Omental fat pad (tissue), 4 donors: ENCODE data around the gene RUNX1. TPM values are rescaled to one million over a fixed set of nuclear protein-coding genes. Genes with fewer than 3 reads are reported as not detected.

Experiments
- ATAC-seq: fragments of 150-250 bp; one replicate; pipeline ENCODE4 v1.9.1; 2016; ENCODE audit warnings: mild to moderate bottlenecking, moderate library complexity; ENCODE audit not compliant: low FRiP score
- DNase-seq: peaks from one replicate; pipeline ENCODE4 v3.0.0-alpha.2; 2019; ENCODE audit warnings: low spot score
- CTCF ChIP-seq, 3 donors: fragments of 450-650 bp; IDR thresholded peaks; one replicate each; pipeline ENCODE4 v1.5.1; 2016 to 2017; ENCODE audit warnings: antibody characterized with exemption in 3 of 3, mild to moderate bottlenecking in 3 of 3, moderate library complexity in 2 of 3
- total RNA-seq, 4 donors: library from RNA; depleted of rRNA; stranded (reverse); fragments of >200 nt; gene quantifications; one replicate each; pipeline ENCODE4 v1.1.0, GENCODE V29; 2016

RUNX1 gene
- total RNA-seq, 4 donors from 2014 or later, result 21.1 to 75.9 (median 30.2) TPM

- TF ChIP-seq CTCF (IDR thresholded peaks at IDR 0.05), result no peak
- ATAC-seq (no peak), DNase-seq (no peak)
Measured at GRCh38 chr21:34874684-34875513, 174.2 kb downstream of the RUNX1 start.

- no peak for DNase-seq
- TF ChIP-seq CTCF (IDR thresholded peaks at IDR 0.05), result no peak
- no peak for ATAC-seq
Measured at GRCh38 chr21:34871026-34871908, 177.8 kb downstream of the RUNX1 start.

DNA sequence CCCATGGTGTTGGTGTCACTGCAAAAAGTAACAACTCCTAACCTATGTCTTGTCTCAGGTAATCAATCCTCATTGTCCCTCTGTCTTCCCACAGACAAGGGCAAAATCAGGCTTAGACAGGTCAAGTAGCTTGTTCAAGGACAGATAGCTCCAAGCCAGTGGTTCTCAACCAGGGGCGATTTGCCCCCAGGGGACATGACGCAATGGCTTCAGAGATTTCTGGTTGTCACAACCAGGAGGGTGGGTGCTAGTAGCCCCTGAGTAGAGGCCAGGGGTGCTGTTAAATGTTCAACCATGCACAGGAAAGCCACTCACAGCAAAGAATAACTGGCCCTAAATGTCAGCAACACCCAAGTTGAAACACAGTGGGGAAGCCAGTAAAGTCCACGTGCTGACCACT is 178.9 kb downstream of the RUNX1 start:
- no peak for TF ChIP-seq CTCF (IDR thresholded peaks at IDR 0.05)
- no peak for DNase-seq
- no peak for ATAC-seq

- TF ChIP-seq CTCF (IDR thresholded peaks at IDR 0.05), result no peak
- ATAC-seq (no peak), DNase-seq (no peak)
Measured at GRCh38 chr21:34869545-34869944, 179.6 kb downstream of the RUNX1 start.

DNA sequence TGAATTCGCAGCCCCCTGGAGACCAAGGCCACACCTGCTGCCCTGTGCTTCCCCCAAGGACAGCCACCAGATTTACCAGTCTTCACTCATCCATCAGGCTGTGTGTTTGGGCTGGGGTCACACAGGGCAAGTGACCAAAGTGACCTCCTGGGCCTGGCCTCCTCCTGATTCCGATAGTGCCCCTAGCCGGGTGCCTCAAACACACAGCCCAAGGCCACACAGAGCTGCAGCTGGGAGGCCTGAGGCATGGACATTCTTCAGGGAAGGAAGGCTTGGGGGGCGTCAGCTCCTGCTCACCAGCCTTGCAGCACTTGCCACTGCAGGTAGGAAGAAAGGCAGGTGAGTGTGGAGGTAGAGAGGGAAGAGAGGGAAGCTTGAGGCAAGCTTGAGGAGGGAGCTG is 181.3 kb downstream of the RUNX1 start:
- ATAC-seq (no peak), DNase-seq (no peak)
- TF ChIP-seq CTCF (IDR thresholded peaks at IDR 0.05), result no peak

GRCh38 chr21:34865400-34866241 is 183.5 kb downstream of the RUNX1 start:
- DNase-seq (no peak), ATAC-seq (no peak)
- no peak for TF ChIP-seq CTCF (IDR thresholded peaks at IDR 0.05)
